Uterus (tissue), 2 donors: ENCODE data around the gene RABGAP1.

Experiments
- CTCF ChIP-seq, 4 experiments: fragments of 200-600 bp in 2 of 4; fragments of 450-650 bp in 2 of 4; sonication (generic) in 2 of 4; IDR thresholded peaks; one replicate each; pipeline ENCODE4 v1.5.1; 2016 to 2019; ENCODE audit warnings: antibody characterized with exemption in 4 of 4, mild to moderate bottlenecking in 2 of 4, moderate library complexity in 1 of 4
- POLR2A ChIP-seq, 2 donors: fragments of 450-650 bp; IDR thresholded peaks; one replicate each; pipeline ENCODE4 v1.6.1; 2016; ENCODE audit warnings: antibody characterized with exemption in 2 of 2, mild to moderate bottlenecking in 1 of 2, moderate library complexity in 1 of 2

- TF ChIP-seq POLR2A (IDR thresholded peaks at IDR 0.05) (no peak), CTCF (IDR thresholded peaks at IDR 0.05) (no peak)
Observed at GRCh38 chr9:123044586-123044985, 103.8 kb downstream of the RABGAP1 start.
